Measurements from ENCODE around the gene BCL7B. TPM values are rescaled to one million over a fixed set of nuclear protein-coding genes. Genes with fewer than 3 reads are reported as not detected.
"Not testable (repeated sequence)": the region's sequence is repeated elsewhere in the genome, so short reads cannot be mapped to it uniquely, and the experiment has no call there.

The BCL7B gene
- total RNA-seq, 2 donors from 2014 or later: 108 to 128 TPM

GRCh38 chr7:73503229-73503628 is 54.3 kb downstream of the BCL7B start:
- Histone ChIP-seq H3K27me3 (no peaks in the 10 kb centered on the region), H3K9me3 (no peaks in the 10 kb centered on the region), H3K27ac (no peak overlapping the region), H3K36me3 (peaks cover 93% of the 10 kb centered on the region), H3K4me3 (no peak overlapping the region), H3K4me1 (no peaks in the 10 kb centered on the region)
- no peak for TF ChIP-seq CTCF (IDR thresholded peaks at IDR 0.05)
- no peak for DNase-seq (ENCODE audit: low spot score)

GRCh38 chr7:73496626-73497025 is 60.9 kb downstream of the BCL7B start:
- DNase-seq (ENCODE audit: low spot score): no peak
- no peaks in the 10 kb centered on the region for H3K4me1 ChIP-seq
- no peaks in the 10 kb centered on the region for H3K9me3 ChIP-seq
- H3K4me3 ChIP-seq: no peak overlapping the region
- no peaks in the 10 kb centered on the region for H3K27me3 ChIP-seq
- TF ChIP-seq CTCF (IDR thresholded peaks at IDR 0.05): no peak
- H3K27ac ChIP-seq: no peak overlapping the region
- H3K36me3 ChIP-seq: peaks cover 77% of the 10 kb centered on the region

- not testable (repeated sequence) for H3K4me1 ChIP-seq; H3K27me3 ChIP-seq; DNase-seq (ENCODE audit: low spot score); H3K9me3 ChIP-seq; H3K4me3 ChIP-seq; H3K27ac ChIP-seq
- H3K36me3 ChIP-seq: peaks cover 77% of the 10 kb centered on the region
Observed at GRCh38 chr7:73495507-73495906, 62.0 kb downstream of the BCL7B start.

GRCh38 chr7:73489976-73490375 is 67.5 kb downstream of the BCL7B start:
- H3K27ac ChIP-seq: no peak overlapping the region
- H3K36me3 ChIP-seq: peaks cover 77% of the 10 kb centered on the region
- H3K9me3 ChIP-seq: no peaks in the 10 kb centered on the region
- H3K4me1 ChIP-seq: no peaks in the 10 kb centered on the region
- no peak for DNase-seq (ENCODE audit: low spot score)
- no peak overlapping the region for H3K4me3 ChIP-seq
- no peak for TF ChIP-seq CTCF (IDR thresholded peaks at IDR 0.05)
- H3K27me3 ChIP-seq: no peaks in the 10 kb centered on the region

GRCh38 chr7:73487486-73487885 is 70.0 kb downstream of the BCL7B start:
- TF ChIP-seq CTCF (IDR thresholded peaks at IDR 0.05): no peak
- Histone ChIP-seq H3K27me3 (no peaks in the 10 kb centered on the region), H3K9me3 (no peaks in the 10 kb centered on the region), H3K4me1 (no peaks in the 10 kb centered on the region), H3K27ac (no peak overlapping the region), H3K4me3 (no peak overlapping the region), H3K36me3 (peaks cover 75% of the 10 kb centered on the region)
- no peak for DNase-seq (ENCODE audit: low spot score)

Other genes starting within 250 kb of the BCL7B start
- gene NSUN5, start 248.9 kb downstream of the BCL7B start, total RNA-seq: 10 to 100 TPM; 13.0 to 15.8 TPM
- gene TRIM50, start 229.6 kb downstream of the BCL7B start, total RNA-seq: not detected
- not detected for gene FKBP6, start 229.5 kb downstream of the BCL7B start, total RNA-seq
- gene FZD9, start 123.9 kb downstream of the BCL7B start, total RNA-seq: under 1 TPM in 1 of 2 donors, not detected in 1; 0.47 TPM
- 10 to 100 TPM; 29.0 to 37.7 TPM for gene BAZ1B, start 35.4 kb downstream of the BCL7B start, total RNA-seq
- gene TBL2, start 20.9 kb upstream of the BCL7B start, total RNA-seq: 10 to 100 TPM; 20.5 to 28.3 TPM
- gene MLXIPL, start 66.8 kb upstream of the BCL7B start, total RNA-seq: 1 to 10 TPM in 1 of 2 donors, under 1 TPM in 1; 0.41 to 1.3 TPM
- gene VPS37D, start 110.1 kb upstream of the BCL7B start, total RNA-seq: 1 to 10 TPM; 1.6 to 2.2 TPM
- 10 to 100 TPM in 1 of 2 donors, 1 to 10 TPM in 1; 6.3 to 12.9 TPM for gene DNAJC30, start 125.8 kb upstream of the BCL7B start, total RNA-seq
- gene BUD23, start 125.9 kb upstream of the BCL7B start, total RNA-seq: 10 to 100 TPM; 58.9 to 60.9 TPM
- gene STX1A, start 162.0 kb upstream of the BCL7B start, total RNA-seq: 1 to 10 TPM; 2.6 TPM
- gene ABHD11, start 181.1 kb upstream of the BCL7B start, total RNA-seq: 10 to 100 TPM; 15.5 to 31.5 TPM
- not detected for gene CLDN3, start 212.6 kb upstream of the BCL7B start, total RNA-seq

All from right atrium auricular region (tissue), 2 donors.